MM.1S (cell line): ENCODE data around the gene DNAJB11.

ENCODE experiments used
- DNase-seq: peaks from one replicate; pipeline ENCODE4 v3.0.0-alpha.2; 2015
- H2AFZ ChIP-seq: fragments of 300-600 bp; sonication (generic); 2 replicates; pipeline ENCODE4 v1.6.0; 2016; ENCODE audit warnings: antibody characterized with exemption, low read length
- H3F3A ChIP-seq: fragments of 300-600 bp; sonication (generic); 2 replicates; pipeline ENCODE4 v1.6.1; 2016; ENCODE audit warnings: mild to moderate bottlenecking, antibody characterized with exemption, low read length, moderate library complexity, mixed read lengths; ENCODE audit not compliant: insufficient read depth
- H3K27ac ChIP-seq: fragments of 300-600 bp; sonication (generic); 2 replicates; pipeline ENCODE4 v1.5.1; 2016; ENCODE audit warnings: mild to moderate bottlenecking, low read length
- H3K27me3 ChIP-seq: fragments of 300-600 bp; sonication (generic); replicated peaks from 2 replicates; pipeline ENCODE4 v1.6.0; 2016; ENCODE audit warnings: low read length; ENCODE audit not compliant: insufficient read depth
- H3K36me3 ChIP-seq: fragments of 300-600 bp; sonication (generic); replicated peaks from 2 replicates; pipeline ENCODE4 v1.6.1; 2016; ENCODE audit warnings: mild to moderate bottlenecking, low read length, mixed read lengths; ENCODE audit not compliant: insufficient read depth
- H3K4me1 ChIP-seq: fragments of 300-600 bp; sonication (generic); 2 replicates; pipeline ENCODE4 v1.6.1; 2016; ENCODE audit warnings: low read length, mixed read lengths
- H3K4me2 ChIP-seq: fragments of 300-600 bp; sonication (generic); 2 replicates; pipeline ENCODE4 v1.6.0; 2016; ENCODE audit warnings: low read depth, low read length
- H3K4me3 ChIP-seq: fragments of 300-600 bp; sonication (generic); 2 replicates; pipeline ENCODE4 v1.5.1; 2016; ENCODE audit warnings: low read length, mixed read lengths
- H3K79me2 ChIP-seq: fragments of 300-600 bp; sonication (generic); 2 replicates; pipeline ENCODE4 v1.6.1; 2016; ENCODE audit warnings: mixed run types, low read length, mixed read lengths
- H3K9ac ChIP-seq: fragments of 300-600 bp; sonication (generic); 2 replicates; pipeline ENCODE4 v1.6.1; 2016; ENCODE audit warnings: low read length, mixed read lengths
- H3K9me2 ChIP-seq: fragments of 300-600 bp; sonication (generic); replicated peaks from 2 replicates; pipeline ENCODE4 v1.6.1; 2016; ENCODE audit warnings: mild to moderate bottlenecking, low read length, mixed read lengths; ENCODE audit not compliant: insufficient read depth
- H3K9me3 ChIP-seq: fragments of 300-600 bp; sonication (generic); replicated peaks from 2 replicates; pipeline ENCODE4 v1.6.1; 2016; ENCODE audit warnings: mild to moderate bottlenecking, low read length, mixed read lengths; ENCODE audit not compliant: insufficient read depth
- H4K20me1 ChIP-seq: fragments of 300-600 bp; sonication (generic); 2 replicates; pipeline ENCODE4 v1.6.1; 2016; ENCODE audit warnings: mild to moderate bottlenecking, low read length, moderate library complexity, mixed read lengths; ENCODE audit not compliant: insufficient read depth
- CTCF ChIP-seq: fragments of 300-600 bp; sonication (generic); IDR thresholded peaks from 2 replicates; pipeline ENCODE4 v1.5.1; 2016; ENCODE audit warnings: antibody characterized with exemption, low read length, mixed read lengths
- EZH2 ChIP-seq: fragments of 300-600 bp; sonication (generic); optimal IDR thresholded peaks from 2 replicates; pipeline ENCODE3; 2017; ENCODE audit warnings: low read depth, mild to moderate bottlenecking, antibody characterized with exemption, low read length, mixed read lengths
- EZH2phosphoT487 ChIP-seq: fragments of 300-600 bp; sonication (generic); IDR thresholded peaks from 2 replicates; pipeline ENCODE4 v1.6.1; 2018; ENCODE audit warnings: antibody characterized with exemption, low read length

The DNAJB11 gene

GRCh38 chr3:186605561-186606545, 35.3 kb downstream of the DNAJB11 start:
- no peak overlapping the region for H3K4me2 ChIP-seq
- H3K79me2 ChIP-seq, result no peaks in the 10 kb centered on the region
- peaks cover 10% of the 10 kb centered on the region for H3F3A ChIP-seq
- no peak overlapping the region for H3K4me3 ChIP-seq
- no peaks in the 10 kb centered on the region for H4K20me1 ChIP-seq
- no peaks in the 10 kb centered on the region for H3K36me3 ChIP-seq
- TF ChIP-seq EZH2phosphoT487 (no peak), CTCF (no peak), EZH2 (no peak)
- H3K27me3 ChIP-seq, result no peaks in the 10 kb centered on the region
- peaks cover 19% of the 10 kb centered on the region for H3K4me1 ChIP-seq
- no peak overlapping the region for H3K27ac ChIP-seq
- no peak overlapping the region for H2AFZ ChIP-seq
- DNase-seq, result no peak
- no peaks in the 10 kb centered on the region for H3K9me2 ChIP-seq
- H3K9me3 ChIP-seq, result no peaks in the 10 kb centered on the region
- H3K9ac ChIP-seq, result no peak overlapping the region

GRCh38 chr3:186608624-186609215, 38.2 kb downstream of the DNAJB11 start:
- H3K4me3 ChIP-seq, result no peak overlapping the region
- H3K36me3 ChIP-seq, result no peaks in the 10 kb centered on the region
- peak; percentile 91 for DNase-seq
- H3F3A ChIP-seq, result peaks cover 10% of the 10 kb centered on the region
- no peaks in the 10 kb centered on the region for H3K79me2 ChIP-seq
- H3K9me2 ChIP-seq, result no peaks in the 10 kb centered on the region
- no peaks in the 10 kb centered on the region for H3K9me3 ChIP-seq
- H3K9ac ChIP-seq, result no peak overlapping the region
- no peaks in the 10 kb centered on the region for H4K20me1 ChIP-seq
- peaks cover 19% of the 10 kb centered on the region for H3K4me1 ChIP-seq
- peak overlapping the region; percentile 50; the same call in 1 of the 2 replicates for H3K27ac ChIP-seq
- H3K4me2 ChIP-seq, result peak overlapping the region; percentile 51
- peak overlapping the region; percentile 59 for H2AFZ ChIP-seq
- TF ChIP-seq EZH2phosphoT487 (no peak), EZH2 (no peak), CTCF (no peak)
- H3K27me3 ChIP-seq, result no peaks in the 10 kb centered on the region

- Histone ChIP-seq H3K36me3 (no peaks in the 10 kb centered on the region), H3K9me2 (no peaks in the 10 kb centered on the region), H3K4me3 (no peak overlapping the region), H3K9ac (no peak overlapping the region), H2AFZ (peak overlapping the region; percentile 59), H3K4me1 (peaks cover 24% of the 10 kb centered on the region), H4K20me1 (no peaks in the 10 kb centered on the region), H3K79me2 (no peaks in the 10 kb centered on the region), H3K27me3 (no peaks in the 10 kb centered on the region), H3K9me3 (no peaks in the 10 kb centered on the region), H3K27ac (peak overlapping the region; percentile 50; the same call in 1 of the 2 replicates), H3K4me2 (peak overlapping the region; percentile 51), H3F3A (peaks cover 15% of the 10 kb centered on the region)
- TF ChIP-seq EZH2phosphoT487 (no peak), CTCF (peak; percentile 43)
- peak; percentile 47 for DNase-seq
Observed at GRCh38 chr3:186609247-186609868, 38.8 kb downstream of the DNAJB11 start.
